ENCODE data around the gene RAD51B.

DNA sequence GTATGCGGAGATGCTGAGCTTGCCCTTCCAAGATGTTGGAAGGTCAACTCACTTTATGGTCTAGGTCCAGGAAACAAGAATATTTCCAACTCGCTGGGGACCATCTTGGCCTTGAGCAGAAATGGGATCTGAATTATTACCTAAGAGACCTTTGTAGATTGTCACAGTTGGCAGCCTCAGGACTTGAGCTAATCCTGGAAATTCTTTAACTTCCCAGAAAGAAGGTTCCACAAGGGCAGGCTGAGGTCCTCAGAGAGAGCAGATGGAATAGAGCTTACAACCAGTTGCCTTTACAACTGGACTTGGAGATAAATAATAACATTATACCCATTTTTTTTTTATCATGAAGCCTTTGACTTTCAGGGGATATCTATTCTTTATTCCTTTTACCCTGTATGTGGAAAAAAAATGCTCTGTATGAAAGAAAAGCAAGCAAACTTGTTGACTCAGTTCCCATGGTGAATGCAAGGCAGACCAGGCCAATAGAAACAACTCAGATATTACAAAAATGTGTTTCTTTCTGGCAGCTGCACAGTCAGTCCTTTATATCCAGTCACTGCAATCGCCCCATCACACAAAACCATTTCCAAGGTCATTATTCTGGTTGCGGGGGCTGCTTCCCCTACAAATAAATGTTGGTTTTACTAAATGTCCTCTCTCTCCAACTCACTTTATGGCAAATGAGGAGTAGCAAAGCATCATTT is 571.9 kb downstream of the RAD51B start:
- TF ChIP-seq EZH2 (IDR thresholded peaks at IDR 0.05) = no peak
- no peak for TF ChIP-seq POLR2AphosphoS5 (IDR thresholded peaks at IDR 0.05; ENCODE audit: borderline replicate concordance, low read depth, low read length)
- TF ChIP-seq FOXP2 (optimal IDR thresholded peaks at IDR 0.05; ENCODE audit: control extremely low read depth, extremely low read length, insufficient read depth) = no peak
